HFF-Myc (cell line): ENCODE measurements around the gene AFAP1L2.

Experiments
- DNase-seq: peaks from one replicate; pipeline ENCODE4 v3.0.0-alpha.2; 2011; ENCODE audit warnings: low read depth; ENCODE audit errors: extremely low read depth
- H3K4me3 ChIP-seq: replicated peaks from 2 replicates; pipeline ENCODE4 v1.5.1; 2011; ENCODE audit warnings: low read depth, mild to moderate bottlenecking, control low read depth, low read length
- TF ChIP-seq, protein P1 (sequence below): IDR thresholded peaks from 2 replicates; pipeline ENCODE4 v1.5.1; 2012; ENCODE audit warnings: mild to moderate bottlenecking, low read depth, low read length, control low read depth; ENCODE audit errors: missing control alignments

AFAP1L2 gene

DNA sequence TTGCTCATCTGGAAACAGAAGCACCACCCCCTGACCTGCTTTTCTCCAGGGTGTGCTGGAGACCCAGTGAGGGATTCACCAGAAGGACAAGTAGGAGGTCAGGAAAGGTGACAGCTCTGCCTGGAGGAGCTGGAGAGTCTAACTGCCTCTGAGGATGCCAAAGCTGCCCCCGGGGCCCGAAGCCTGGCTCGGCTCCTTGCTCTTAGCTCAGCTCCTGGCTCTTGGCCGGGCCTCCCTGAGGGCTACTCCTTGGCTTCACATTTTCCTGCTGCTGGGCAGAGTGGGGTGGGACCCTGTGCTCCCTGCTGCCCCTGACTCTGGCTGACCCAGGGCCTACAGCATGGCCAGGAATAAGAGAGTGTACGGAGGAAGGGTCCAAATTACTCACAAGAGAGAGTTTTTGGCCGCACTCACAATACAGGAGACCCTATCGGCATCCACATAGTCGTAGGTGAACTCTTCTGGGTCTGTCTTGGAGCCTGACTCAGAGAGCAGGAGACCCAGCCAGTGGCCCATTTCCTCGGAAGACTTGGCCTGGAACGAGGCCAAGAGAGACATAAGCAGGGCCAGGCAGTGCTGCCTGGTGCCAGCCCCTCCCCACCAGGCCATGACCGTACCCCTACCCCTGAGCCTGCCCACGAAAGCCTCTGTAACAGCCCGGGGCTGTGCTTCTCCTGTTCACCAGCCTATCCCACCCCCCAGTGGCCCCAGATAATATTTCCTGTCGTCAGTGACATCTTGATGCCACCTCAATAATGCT lies 102.2 kb downstream of the AFAP1L2 start:
- no peak for DNase-seq
- no peak overlapping the region for H3K4me3 ChIP-seq
- TF ChIP-seq, protein P1, sequence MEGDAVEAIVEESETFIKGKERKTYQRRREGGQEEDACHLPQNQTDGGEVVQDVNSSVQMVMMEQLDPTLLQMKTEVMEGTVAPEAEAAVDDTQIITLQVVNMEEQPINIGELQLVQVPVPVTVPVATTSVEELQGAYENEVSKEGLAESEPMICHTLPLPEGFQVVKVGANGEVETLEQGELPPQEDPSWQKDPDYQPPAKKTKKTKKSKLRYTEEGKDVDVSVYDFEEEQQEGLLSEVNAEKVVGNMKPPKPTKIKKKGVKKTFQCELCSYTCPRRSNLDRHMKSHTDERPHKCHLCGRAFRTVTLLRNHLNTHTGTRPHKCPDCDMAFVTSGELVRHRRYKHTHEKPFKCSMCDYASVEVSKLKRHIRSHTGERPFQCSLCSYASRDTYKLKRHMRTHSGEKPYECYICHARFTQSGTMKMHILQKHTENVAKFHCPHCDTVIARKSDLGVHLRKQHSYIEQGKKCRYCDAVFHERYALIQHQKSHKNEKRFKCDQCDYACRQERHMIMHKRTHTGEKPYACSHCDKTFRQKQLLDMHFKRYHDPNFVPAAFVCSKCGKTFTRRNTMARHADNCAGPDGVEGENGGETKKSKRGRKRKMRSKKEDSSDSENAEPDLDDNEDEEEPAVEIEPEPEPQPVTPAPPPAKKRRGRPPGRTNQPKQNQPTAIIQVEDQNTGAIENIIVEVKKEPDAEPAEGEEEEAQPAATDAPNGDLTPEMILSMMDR: no peak

DNA sequence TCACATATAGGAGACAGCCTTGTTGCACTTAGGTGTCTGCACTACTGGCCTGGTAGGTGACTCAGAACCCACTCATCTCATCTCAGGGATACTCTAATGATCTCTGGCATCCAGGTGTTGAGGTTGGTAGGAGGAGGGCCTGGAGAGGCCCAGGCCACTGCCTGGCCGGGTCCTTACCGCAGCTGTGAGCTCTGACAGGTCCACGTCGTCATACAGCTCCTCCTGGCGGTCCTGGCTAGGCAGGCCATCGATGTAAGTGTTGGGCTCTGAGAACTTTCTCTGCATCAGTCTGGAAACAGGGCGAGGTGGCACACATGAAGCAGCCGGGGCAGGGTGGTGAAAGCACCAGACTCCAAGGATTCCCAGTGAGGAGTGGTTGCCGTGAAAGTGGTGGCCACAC lies 103.1 kb downstream of the AFAP1L2 start:
- DNase-seq: no peak
- TF ChIP-seq, protein P1: no peak
- H3K4me3 ChIP-seq: no peak overlapping the region

DNA sequence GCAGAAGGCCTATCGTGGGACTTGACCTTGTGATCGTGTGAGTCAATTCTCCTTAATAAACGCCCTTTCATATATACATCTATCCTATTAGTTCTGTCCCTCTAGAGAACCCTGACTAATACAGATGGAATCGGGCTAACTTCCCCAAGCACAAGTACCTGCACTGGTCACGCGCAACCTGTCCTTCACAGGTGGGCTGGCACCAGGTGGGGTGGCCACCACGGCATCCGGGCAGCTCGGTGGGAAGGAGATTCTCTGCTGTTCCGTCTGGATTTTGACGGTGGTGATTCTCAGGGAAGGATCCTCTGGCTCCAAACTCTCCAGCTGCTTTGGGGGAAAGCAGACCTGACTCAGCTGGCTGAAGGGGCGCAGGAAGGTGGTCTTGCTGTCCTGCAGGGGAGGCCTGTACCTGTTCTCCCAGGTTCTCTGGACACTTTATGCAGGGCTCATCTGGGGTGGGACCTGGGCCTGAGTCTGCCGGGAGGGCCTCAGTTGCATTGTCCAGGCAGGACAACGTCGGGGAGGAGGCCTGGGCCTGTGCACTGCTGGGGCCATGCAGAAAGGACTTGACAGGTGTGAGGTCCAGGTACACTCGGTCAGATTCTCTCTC lies 104.2 kb downstream of the AFAP1L2 start:
- TF ChIP-seq, protein P1: no peak
- no peak for DNase-seq
- no peak overlapping the region for H3K4me3 ChIP-seq

GRCh38 chr10:114297136-114297705 lies 107.1 kb downstream of the AFAP1L2 start:
- H3K4me3 ChIP-seq: no peak overlapping the region
- TF ChIP-seq, protein P1: no peak
- DNase-seq: no peak

GRCh38 chr10:114295393-114295792 lies 108.9 kb downstream of the AFAP1L2 start:
- no peak for DNase-seq
- H3K4me3 ChIP-seq: no peak overlapping the region
- TF ChIP-seq, protein P1: no peak

DNA sequence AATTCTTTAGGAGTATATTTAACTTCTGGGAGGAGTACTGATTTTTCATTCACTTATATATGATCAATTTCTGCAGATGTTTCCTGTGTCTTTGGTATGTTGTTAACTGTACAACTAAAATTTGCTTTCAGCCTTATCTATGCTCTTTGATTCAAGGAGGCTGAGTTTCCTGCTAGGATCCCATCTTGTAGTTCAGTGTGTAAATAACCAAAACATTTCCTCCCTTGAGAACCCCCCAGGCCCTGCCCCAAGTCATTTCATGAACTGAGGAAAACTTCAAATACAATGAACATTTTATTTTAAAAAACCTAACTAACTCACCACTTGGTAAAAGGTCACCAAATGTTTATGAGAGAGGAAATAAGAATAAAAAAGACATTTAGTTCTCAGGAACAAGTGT lies 109.8 kb downstream of the AFAP1L2 start:
- TF ChIP-seq, protein P1: no peak
- no peak overlapping the region for H3K4me3 ChIP-seq
- DNase-seq: no peak

- no peak overlapping the region for H3K4me3 ChIP-seq
- DNase-seq: no peak
- TF ChIP-seq, protein P1: no peak
These were observed 111.2 kb downstream of the AFAP1L2 start for GRCh38 chr10:114293075-114293474.
